ENCODE data around the gene PHLDA3. TPM values are rescaled to one million over a fixed set of nuclear protein-coding genes. Genes with fewer than 3 reads are reported as not detected.

PHLDA3 gene
- total and polyA plus RNA-seq, 2 donors (not counting 3 experiments of a cell fraction or from before 2014, with no cell fraction given), result 21.4 to 29.5 TPM

DNA sequence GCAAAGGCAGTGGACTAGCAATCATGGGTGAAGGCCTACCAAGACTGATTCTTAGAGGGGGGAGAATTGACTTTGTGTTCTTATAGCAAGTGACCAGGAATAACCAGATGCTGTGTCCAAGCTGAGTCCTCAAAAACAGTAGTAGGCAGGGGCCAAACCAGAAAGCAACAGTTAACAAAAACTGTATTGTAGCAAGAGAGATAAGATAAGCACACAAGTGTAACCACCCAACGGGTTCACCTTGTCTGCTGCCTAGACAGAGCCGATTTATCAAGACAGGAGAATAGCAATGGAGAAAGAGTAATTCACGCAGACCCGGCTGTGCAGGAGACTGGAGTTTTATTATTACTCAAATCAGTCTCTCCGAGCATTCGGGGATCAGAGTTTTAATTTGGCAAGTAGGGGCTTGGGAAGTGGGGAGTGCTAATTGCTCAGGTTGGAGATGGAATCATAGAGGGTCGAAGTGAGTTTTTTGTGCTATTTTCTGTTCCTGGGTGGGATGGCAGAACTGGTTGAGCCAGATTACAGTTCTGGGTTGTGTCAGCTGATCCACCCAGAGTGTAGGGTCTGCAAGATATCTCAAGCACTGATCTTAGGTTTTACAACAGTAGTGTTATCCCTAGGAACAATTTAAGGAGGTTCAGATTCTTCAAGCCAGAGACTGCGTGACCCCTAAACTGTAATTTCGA, 46.2 kb upstream of the PHLDA3 start:
- BruUV-seq (replicated peaks), result no TSS peak
- no peaks in the 10 kb centered on the region for H3K27me3 ChIP-seq (ENCODE audit: control insufficient read depth in 2 of 2, insufficient read depth in 2 of 2, low read length in 2 of 2)

More for the DNA sequence above, 46.2 kb upstream of the PHLDA3 start:
- Histone ChIP-seq H3K4me3 (replicated peaks in 1 of 3; ENCODE audit: insufficient read depth in 1 of 3, low read depth in 1 of 3, low read length in 3 of 3) (no peak overlapping the region), H3K4me1 (ENCODE audit: control insufficient read depth, extremely low read depth, insufficient read depth, low read length) (peaks cover 13% of the 10 kb centered on the region), H3K9me3 (replicated peaks; ENCODE audit: control insufficient read depth, insufficient read depth, low read length) (no peaks in the 10 kb centered on the region), H2AFZ (ENCODE audit: low read depth, low read length) (no peak overlapping the region), H3K79me2 (ENCODE audit: control insufficient read depth, insufficient read depth, low read length) (no peaks in the 10 kb centered on the region), H3K27ac (ENCODE audit: insufficient read depth, low read depth, low read length) (no peak overlapping the region), H3K9ac (replicated peaks; ENCODE audit: extremely low read depth, insufficient read depth, low read length) (no peak overlapping the region), H4K20me1 (replicated peaks; ENCODE audit: control insufficient read depth, extremely low read depth, insufficient read depth, low read length) (no peaks in the 10 kb centered on the region), H3K4me2 (ENCODE audit: insufficient read depth, low read length) (no peak overlapping the region), H3K36me3 (ENCODE audit: control insufficient read depth in 2 of 2, extremely low read depth in 1 of 2, insufficient read depth in 2 of 2, low read length in 2 of 2) (no peaks in the 10 kb centered on the region), H3K9me1 (replicated peaks; ENCODE audit: control insufficient read depth, extremely low read depth, insufficient read depth, low read length) (no peaks in the 10 kb centered on the region)
- TF ChIP-seq MYC (IDR thresholded peaks at IDR 0.05; ENCODE audit: low read depth, low read length) (no peak), POLR2AphosphoS5 (IDR thresholded peaks at IDR 0.05; ENCODE audit: insufficient read depth, low read depth, low read length) (no peak), JUN (IDR thresholded peaks at IDR 0.05; ENCODE audit: borderline replicate concordance, insufficient read depth, insufficient read length, low read depth) (no peak), FOS (IDR thresholded peaks at IDR 0.05; ENCODE audit: borderline replicate concordance, insufficient read depth, low read length) (no peak), POLR2A (IDR thresholded peaks at IDR 0.05; ENCODE audit: low read depth, low read length) (no peak), GATA2 (IDR thresholded peaks at IDR 0.05; ENCODE audit: insufficient read depth, insufficient read length, low read depth, low read length) (no peak), EZH2 (IDR thresholded peaks at IDR 0.05; ENCODE audit: borderline replicate concordance, low read depth, low read length, severe bottlenecking) (no peak)
- TF ChIP-seq, protein P1, sequence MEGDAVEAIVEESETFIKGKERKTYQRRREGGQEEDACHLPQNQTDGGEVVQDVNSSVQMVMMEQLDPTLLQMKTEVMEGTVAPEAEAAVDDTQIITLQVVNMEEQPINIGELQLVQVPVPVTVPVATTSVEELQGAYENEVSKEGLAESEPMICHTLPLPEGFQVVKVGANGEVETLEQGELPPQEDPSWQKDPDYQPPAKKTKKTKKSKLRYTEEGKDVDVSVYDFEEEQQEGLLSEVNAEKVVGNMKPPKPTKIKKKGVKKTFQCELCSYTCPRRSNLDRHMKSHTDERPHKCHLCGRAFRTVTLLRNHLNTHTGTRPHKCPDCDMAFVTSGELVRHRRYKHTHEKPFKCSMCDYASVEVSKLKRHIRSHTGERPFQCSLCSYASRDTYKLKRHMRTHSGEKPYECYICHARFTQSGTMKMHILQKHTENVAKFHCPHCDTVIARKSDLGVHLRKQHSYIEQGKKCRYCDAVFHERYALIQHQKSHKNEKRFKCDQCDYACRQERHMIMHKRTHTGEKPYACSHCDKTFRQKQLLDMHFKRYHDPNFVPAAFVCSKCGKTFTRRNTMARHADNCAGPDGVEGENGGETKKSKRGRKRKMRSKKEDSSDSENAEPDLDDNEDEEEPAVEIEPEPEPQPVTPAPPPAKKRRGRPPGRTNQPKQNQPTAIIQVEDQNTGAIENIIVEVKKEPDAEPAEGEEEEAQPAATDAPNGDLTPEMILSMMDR (IDR thresholded peaks at IDR 0.05; ENCODE audit: extremely low read depth in 1 of 2, insufficient read depth in 1 of 2, low read depth in 1 of 2, low read length in 2 of 2), result no peak
- TF ChIP-seq, protein P2, sequence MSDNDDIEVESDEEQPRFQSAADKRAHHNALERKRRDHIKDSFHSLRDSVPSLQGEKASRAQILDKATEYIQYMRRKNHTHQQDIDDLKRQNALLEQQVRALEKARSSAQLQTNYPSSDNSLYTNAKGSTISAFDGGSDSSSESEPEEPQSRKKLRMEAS (IDR thresholded peaks at IDR 0.05; ENCODE audit: insufficient read depth, insufficient read length), result no peak
- CTCF ChIA-PET, result interaction anchor here (1.0 to 26.3 kb wide), 7 partner anchors 8 to 80 kb away, joined by 3 to 1317 read pairs (median 6); no protein-coding TSS in a partner anchor
- dilution Hi-C loops (cut with MboI; ENCODE audit: extremely low pct_ligation_motif_present, low sequenced_read_pairs), result loop anchor here (5.0 kb wide), 1 partner anchor 38 kb away; no protein-coding TSS in a partner anchor
- intact Hi-C loops (cut with micrococcal nuclease), result no loop called here
- no peak for FAIRE-seq
- no peak for DNase-seq (ENCODE audit: low read depth, low spot score)
- POLR2A ChIA-PET, result no interaction called here
